ENCODE data around the gene LIX1. TPM values are rescaled to one million over a fixed set of nuclear protein-coding genes. Genes with fewer than 3 reads are reported as not detected.

LIX1 gene
- total RNA-seq, 3 donors from 2014 or later (not counting 1 experiment from before 2014, with no cell fraction given), result not detected

GRCh38 chr5:97076098-97076497 is 66.3 kb downstream of the LIX1 start:
- Mint-ChIP-seq H3K27ac (no peak overlapping the region), H3K9me3 (no peaks in the 10 kb centered on the region), H3K27me3 (ENCODE audit: low read depth in 2 of 2) (peaks cover 0 to 5% of the 10 kb centered on the region in 2 donors), H3K4me3 (no peak overlapping the region), H3K36me3 (no peaks in the 10 kb centered on the region), H3K4me1 (peaks cover 0 to 5% of the 10 kb centered on the region in 2 donors)
- no peak for DNase-seq
- Histone ChIP-seq H3K4me3 (ENCODE audit: low read length) (no peak overlapping the region), H3K27me3 (ENCODE audit: control insufficient read depth, insufficient read depth, low read length) (no peaks in the 10 kb centered on the region), H3K27ac (ENCODE audit: low read length) (no peak overlapping the region), H3K4me1 (ENCODE audit: control insufficient read depth, insufficient read depth, low read length) (no peaks in the 10 kb centered on the region), H3K9me3 (ENCODE audit: control insufficient read depth, insufficient read depth, low read length) (no peaks in the 10 kb centered on the region), H3K36me3 (ENCODE audit: control insufficient read depth, insufficient read depth, low read length) (no peaks in the 10 kb centered on the region)
- no peak for TF ChIP-seq CTCF (IDR thresholded peaks at IDR 0.05)
- ATAC-seq, result no peak
- intact Hi-C loops (cut with micrococcal nuclease), result no loop called here

- Histone ChIP-seq H3K9me3 (ENCODE audit: control insufficient read depth, insufficient read depth, low read length) (no peaks in the 10 kb centered on the region), H3K4me3 (ENCODE audit: low read length) (no peak overlapping the region), H3K27me3 (ENCODE audit: control insufficient read depth, insufficient read depth, low read length) (no peaks in the 10 kb centered on the region), H3K36me3 (ENCODE audit: control insufficient read depth, insufficient read depth, low read length) (no peaks in the 10 kb centered on the region), H3K27ac (ENCODE audit: low read length) (no peak overlapping the region), H3K4me1 (ENCODE audit: control insufficient read depth, insufficient read depth, low read length) (no peaks in the 10 kb centered on the region)
- Mint-ChIP-seq H3K36me3 (no peaks in the 10 kb centered on the region), H3K4me1 (peaks cover 0 to 5% of the 10 kb centered on the region in 2 donors), H3K27me3 (ENCODE audit: low read depth in 2 of 2) (peaks cover 0 to 5% of the 10 kb centered on the region in 2 donors), H3K27ac (no peak overlapping the region), H3K4me3 (no peak overlapping the region), H3K9me3 (no peaks in the 10 kb centered on the region)
- WGBS (ENCODE audit: insufficient coverage), result 99% methylated on average over 5 of the region's 5 CpGs
- ATAC-seq, result no peak
- no peak for DNase-seq
- intact Hi-C loops (cut with micrococcal nuclease), result no loop called here
- no peak for TF ChIP-seq CTCF (IDR thresholded peaks at IDR 0.05)
Observed at GRCh38 chr5:97075649-97076048, 66.8 kb downstream of the LIX1 start.

GRCh38 chr5:97074859-97075489 is 67.4 kb downstream of the LIX1 start:
- TF ChIP-seq CTCF (IDR thresholded peaks at IDR 0.05), result no peak
- Histone ChIP-seq H3K27ac (ENCODE audit: low read length) (no peak overlapping the region), H3K4me1 (ENCODE audit: control insufficient read depth, insufficient read depth, low read length) (no peaks in the 10 kb centered on the region), H3K27me3 (ENCODE audit: control insufficient read depth, insufficient read depth, low read length) (no peaks in the 10 kb centered on the region), H3K4me3 (ENCODE audit: low read length) (no peak overlapping the region), H3K9me3 (ENCODE audit: control insufficient read depth, insufficient read depth, low read length) (no peaks in the 10 kb centered on the region), H3K36me3 (ENCODE audit: control insufficient read depth, insufficient read depth, low read length) (no peaks in the 10 kb centered on the region)
- WGBS (ENCODE audit: insufficient coverage), result 54% methylated on average over 4 of the region's 4 CpGs
- Mint-ChIP-seq H3K27ac (no peak overlapping the region), H3K4me3 (no peak overlapping the region), H3K36me3 (no peaks in the 10 kb centered on the region), H3K9me3 (no peaks in the 10 kb centered on the region), H3K4me1 (peaks cover 0 to 5% of the 10 kb centered on the region in 2 donors), H3K27me3 (ENCODE audit: low read depth in 2 of 2) (peaks cover 0 to 2% of the 10 kb centered on the region in 2 donors)
- no peak for DNase-seq
- ATAC-seq, result no peak
- intact Hi-C loops (cut with micrococcal nuclease), result no loop called here

GRCh38 chr5:97073420-97073819 is 69.0 kb downstream of the LIX1 start:
- Mint-ChIP-seq H3K9me3 (no peaks in the 10 kb centered on the region), H3K4me1 (no peaks in the 10 kb centered on the region), H3K36me3 (no peaks in the 10 kb centered on the region), H3K27ac (no peak overlapping the region), H3K27me3 (ENCODE audit: low read depth in 2 of 2) (no peaks in the 10 kb centered on the region), H3K4me3 (no peak overlapping the region)
- Histone ChIP-seq H3K4me1 (ENCODE audit: control insufficient read depth, insufficient read depth, low read length) (no peaks in the 10 kb centered on the region), H3K27me3 (ENCODE audit: control insufficient read depth, insufficient read depth, low read length) (no peaks in the 10 kb centered on the region), H3K4me3 (ENCODE audit: low read length) (no peak overlapping the region), H3K9me3 (ENCODE audit: control insufficient read depth, insufficient read depth, low read length) (no peaks in the 10 kb centered on the region), H3K27ac (ENCODE audit: low read length) (no peak overlapping the region), H3K36me3 (ENCODE audit: control insufficient read depth, insufficient read depth, low read length) (no peaks in the 10 kb centered on the region)
- no peak for TF ChIP-seq CTCF (IDR thresholded peaks at IDR 0.05)
- ATAC-seq (no peak), DNase-seq (no peak)
- WGBS (ENCODE audit: insufficient coverage), result 87% methylated on average over 3 of the region's 3 CpGs
- intact Hi-C loops (cut with micrococcal nuclease), result no loop called here
